H1 (cell line): ENCODE results near the gene CA7. TPM values are rescaled to one million over a fixed set of nuclear protein-coding genes. Genes with fewer than 3 reads are reported as not detected.

Experiments used
- BRCA1 ChIP-seq: IDR thresholded peaks from 2 replicates; pipeline ENCODE4 v1.6.1; 2012; ENCODE audit warnings: low read depth, low read length, improper control_type of control experiment
- CHD1 ChIP-seq: IDR thresholded peaks from 2 replicates; pipeline ENCODE4 v1.6.1; 2012; ENCODE audit warnings: low read depth, low read length, improper control_type of control experiment
- CHD2 ChIP-seq: IDR thresholded peaks from 2 replicates; pipeline ENCODE4 v1.6.1; 2012; ENCODE audit warnings: low read length, improper control_type of control experiment
- CREB1 ChIP-seq: IDR thresholded peaks from 2 replicates; pipeline ENCODE4 v1.6.1; 2012; ENCODE audit warnings: inconsistent platforms
- EGR1 ChIP-seq: IDR thresholded peaks from 2 replicates; pipeline ENCODE4 v1.6.1; 2011; ENCODE audit warnings: low read depth, low read length, borderline replicate concordance
- EP300 ChIP-seq, 2 experiments: IDR thresholded peaks; 1 replicate in 1 of 2; 2 replicates in 1 of 2; pipeline ENCODE4 v1.6.1; 2011 to 2012; ENCODE audit warnings: low read depth in 2 of 2, low read length in 2 of 2, mild to moderate bottlenecking in 2 of 2, borderline replicate concordance in 1 of 2, inconsistent platforms in 1 of 2, moderate library complexity in 1 of 2
- GABPA ChIP-seq: IDR thresholded peaks from 2 replicates; pipeline ENCODE4 v1.6.1; 2011; ENCODE audit warnings: mild to moderate bottlenecking, low read length, moderate library complexity, borderline replicate concordance; ENCODE audit not compliant: insufficient read depth
- GTF2F1 ChIP-seq: IDR thresholded peaks from 2 replicates; pipeline ENCODE4 v1.6.1; 2012; ENCODE audit warnings: low read depth, low read length, improper control_type of control experiment, borderline replicate concordance
- HDAC2 ChIP-seq, 2 experiments: fragments of 300-600 bp in 1 of 2; sonication (generic) in 1 of 2; IDR thresholded peaks; 2 replicates each; pipeline ENCODE4 v1.6.1; 2011 to 2012; ENCODE audit warnings: low read depth in 2 of 2, low read length in 2 of 2, mild to moderate bottlenecking in 2 of 2, moderate library complexity in 2 of 2, borderline replicate concordance in 1 of 2, inconsistent platforms in 1 of 2
- HDAC6 ChIP-seq: IDR thresholded peaks from one replicate; pipeline ENCODE4 v1.7.1; 2012; ENCODE audit warnings: low read depth, mild to moderate bottlenecking, inconsistent platforms, low read length, moderate library complexity
- JUN ChIP-seq: IDR thresholded peaks from 2 replicates; pipeline ENCODE4 v1.6.1; 2011; ENCODE audit warnings: low read depth, mild to moderate bottlenecking, improper control_type of control experiment, low read length
- KDM4A ChIP-seq: IDR thresholded peaks from one replicate; pipeline ENCODE4 v1.7.1; 2012; ENCODE audit warnings: low read depth, mild to moderate bottlenecking, moderate library complexity, low read length, inconsistent platforms; ENCODE audit not compliant: severe bottlenecking
- KDM5A ChIP-seq: fragments of 200-600 bp; IDR thresholded peaks from 2 replicates; pipeline ENCODE4 v1.7.1; 2012; ENCODE audit warnings: mild to moderate bottlenecking, low read length, inconsistent platforms, mixed read lengths
- POLR2A ChIP-seq, 2 experiments: IDR thresholded peaks; 1 replicate in 1 of 2; 2 replicates in 1 of 2; pipeline ENCODE4 v1.6.1; 2011; ENCODE audit warnings: low read depth in 2 of 2, low read length in 2 of 2, mild to moderate bottlenecking in 2 of 2; ENCODE audit errors: control extremely low read depth in 1 of 2
- POLR2AphosphoS5 ChIP-seq: IDR thresholded peaks from 2 replicates; pipeline ENCODE4 v1.6.1; 2011; ENCODE audit warnings: low read depth, low read length
- POU5F1 ChIP-seq: IDR thresholded peaks from 2 replicates; pipeline ENCODE4 v1.6.1; 2011; ENCODE audit warnings: low read depth, mild to moderate bottlenecking, low read length, moderate library complexity
- RBBP5 ChIP-seq: IDR thresholded peaks from 2 replicates; pipeline ENCODE4 v1.7.1; 2012; ENCODE audit warnings: low read depth, mild to moderate bottlenecking, inconsistent platforms, low read length, moderate library complexity, borderline replicate concordance
- SAP30 ChIP-seq: fragments of 300-600 bp; sonication (generic); IDR thresholded peaks from 2 replicates; pipeline ENCODE4 v1.7.1; 2012; ENCODE audit warnings: low read length, moderate library complexity, mild to moderate bottlenecking, inconsistent platforms; ENCODE audit not compliant: insufficient read depth, insufficient replicate concordance
- SIN3A ChIP-seq, 2 experiments: IDR thresholded peaks in 1 of 2; conservative IDR thresholded peaks in 1 of 2; 2 replicates each; pipeline ENCODE4 v1.6.1; 2011 to 2012; ENCODE audit warnings: low read length in 2 of 2, improper control_type of control experiment in 1 of 2, low read depth in 1 of 2, mild to moderate bottlenecking in 1 of 2
- SIX5 ChIP-seq: IDR thresholded peaks from 2 replicates; pipeline ENCODE4 v1.6.1; 2011; ENCODE audit warnings: mild to moderate bottlenecking, low read depth, low read length
- SUZ12 ChIP-seq: fragments of 200-600 bp; sonication (generic); IDR thresholded peaks from 2 replicates; pipeline ENCODE4 v1.6.1; 2012; ENCODE audit warnings: mild to moderate bottlenecking, inconsistent platforms, low read length, moderate library complexity, mixed read lengths
- TAF7 ChIP-seq: optimal IDR thresholded peaks from 2 replicates; pipeline ENCODE3; 2011; ENCODE audit warnings: low read depth, mild to moderate bottlenecking, inconsistent platforms, low read length, moderate library complexity, borderline replicate concordance
- TCF12 ChIP-seq: IDR thresholded peaks from 2 replicates; pipeline ENCODE4 v1.6.1; 2011; ENCODE audit warnings: low read depth, mild to moderate bottlenecking, low read length
- YY1 ChIP-seq: IDR thresholded peaks from 2 replicates; pipeline ENCODE4 v1.6.1; 2011; ENCODE audit warnings: low read depth, mild to moderate bottlenecking, low read length
- ZNF274 ChIP-seq: IDR thresholded peaks from 2 replicates; pipeline ENCODE4 v1.7.0; 2012; ENCODE audit warnings: low read length, borderline replicate concordance; ENCODE audit errors: extremely low read depth
- polyA plus RNA-seq, 7 experiments: library from polyadenylated mRNA; depleted of rRNA in 3 of 7; stranded (reverse) in 5 of 7; unstranded in 2 of 7; fragments of >200 nt in 5 of 7; fragments of 200-250 nt in 2 of 7; gene quantifications; 1 replicate in 5 of 7; 2 replicates in 1 of 7; 4 replicates in 1 of 7; pipeline versions ENCODE4 v1.2.1 to v1.2.3, GENCODE V29; 2011 to 2013; ENCODE audit warnings: missing spikeins in 2 of 7, mixed read lengths in 2 of 7
- total RNA-seq: library from RNA; stranded (reverse); fragmentation: NEBNext Ultra II Directional; extraction: Animal tissue kit (Norgen Biotek cat#: 25700); gene quantifications from 2 replicates; pipeline ENCODE4 v1.2.1, GENCODE V29; 2021

CA7 gene
- total and polyA plus RNA-seq, 2 of the 8 experiments (the other 6 are each of a cell fraction or from before 2014, with no cell fraction given), result 1.7 to 2.7 TPM

- TF ChIP-seq JUN (no peak), SAP30 (peak; percentile 24), CHD1 (no peak), KDM5A (no peak), GTF2F1 (no peak), GABPA (no peak), POU5F1 (no peak), CHD2 (peak; percentile 93), TCF12 (no peak), EGR1 (peak; percentile 57; the same call in 1 of the 2 replicates), POLR2A (IDR thresholded peaks at IDR 0.05; ENCODE audit: control extremely low read depth in 1 of 2, low read depth in 2 of 2, low read length in 2 of 2) (peak; percentile 51 to 67), POLR2AphosphoS5 (peak; percentile 77), ZNF274 (no peak), SIN3A (conservative IDR thresholded peaks at IDR 0.05 in 1 of 2, IDR thresholded peaks at IDR 0.05 in 1 of 2; ENCODE audit: low read depth in 1 of 2, low read length in 2 of 2) (peak; percentile 83 to 87; a peak in 3 of 4 replicates), EP300 (IDR thresholded peaks at IDR 0.05; ENCODE audit: borderline replicate concordance in 1 of 2, low read depth in 2 of 2, low read length in 2 of 2) (no peak), SIX5 (no peak), CREB1 (0 out of 2 replicates have a peak, but pooled peaks have one; percentile 16), YY1 (no peak), SUZ12 (no peak), RBBP5 (0 out of 2 replicates have a peak, but pooled peaks have one; percentile 72), BRCA1 (no peak), HDAC6 (no peak), TAF7 (peak; percentile 25), HDAC2 (IDR thresholded peaks at IDR 0.05; ENCODE audit: borderline replicate concordance in 1 of 2, low read depth in 2 of 2, low read length in 2 of 2) (peak in 1 of 2 experiments; percentile 90; a peak in 2 of 4 replicates), KDM4A (peak; percentile 98)
Measured at GRCh38 chr16:66880288-66881013, 36.2 kb downstream of the CA7 start, which contains the start of gene PDP2 (continued).
